Adipose tissue (tissue), 3 donors: ENCODE measurements around the gene RAPGEF4. TPM values are rescaled to one million over a fixed set of nuclear protein-coding genes. Genes with fewer than 3 reads are reported as not detected.
"Not testable (repeated sequence)": the region's sequence is repeated elsewhere in the genome, so short reads cannot be mapped to it uniquely, and the experiment has no call there.

ENCODE experiments used
- H3K27ac ChIP-seq: one replicate; pipeline ENCODE4 v1.5.1; 2013; ENCODE audit warnings: low read depth, low read length
- WGBS, 3 donors: extraction: QIAGEN DNeasy Blood & Tissue Kit; methylation state at CpG; one replicate each; pipeline ENCODE4 v1.1.7; 2013; 5-methylcytosine and 5-hydroxymethylcytosine counted together
- polyA plus RNA-seq, 3 donors: library from polyadenylated mRNA; stranded (reverse); fragments of 200-250 nt; gene quantifications; one replicate each; pipeline ENCODE4 v1.2.3, GENCODE V29; 2013
- donor health status: healthy with polysubstance abuse.
- donor health status: Bipolar disorder and iron deficiency.
- donor health status: healthy.

Gene RAPGEF4
- polyA plus RNA-seq, 3 donors: 2.6 to 8.1 (median 2.7) TPM

GRCh38 chr2:172724724-172725123 is 10.9 kb upstream of the RAPGEF4 start:
- WGBS, 3 donors: 90 to 95% (median 92%) methylated on average over 4 of the region's 4 CpGs
- no peak overlapping the region for H3K27ac ChIP-seq

- WGBS, 3 donors: 90 to 94% (median 92%) methylated on average over 2 of the region's 2 CpGs
- no peak overlapping the region for H3K27ac ChIP-seq
Observed at GRCh38 chr2:172725284-172725683, 10.4 kb upstream of the RAPGEF4 start.

DNA sequence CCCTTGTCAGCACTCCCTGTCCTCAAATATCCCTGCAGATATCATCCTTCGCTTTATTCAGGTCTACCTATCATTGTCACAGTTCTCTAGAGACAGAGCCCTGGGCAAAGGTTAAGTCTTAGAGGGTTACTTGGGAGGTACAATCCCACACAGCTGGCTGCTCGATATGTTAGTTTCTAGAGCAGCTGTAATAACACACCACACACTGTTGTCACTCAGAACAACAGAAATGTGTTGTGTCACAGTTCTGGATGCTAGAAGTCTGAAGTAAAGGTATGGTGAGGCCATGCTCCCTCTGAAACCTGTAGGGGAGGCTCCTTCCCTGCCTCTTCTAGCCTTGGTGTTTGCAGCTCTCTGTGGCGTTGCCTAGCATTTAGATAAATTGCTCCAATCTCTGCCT is 9.9 kb upstream of the RAPGEF4 start:
- WGBS, 3 donors: 72 to 95% (median 76%) methylated on average over 3 of the region's 3 CpGs
- no peak overlapping the region for H3K27ac ChIP-seq

- 46 to 73% (median 46%) methylated on average over 8 of the region's 8 CpGs for WGBS, 3 donors
- no peak overlapping the region for H3K27ac ChIP-seq
Observed at GRCh38 chr2:172726172-172726735, 9.4 kb upstream of the RAPGEF4 start.

DNA sequence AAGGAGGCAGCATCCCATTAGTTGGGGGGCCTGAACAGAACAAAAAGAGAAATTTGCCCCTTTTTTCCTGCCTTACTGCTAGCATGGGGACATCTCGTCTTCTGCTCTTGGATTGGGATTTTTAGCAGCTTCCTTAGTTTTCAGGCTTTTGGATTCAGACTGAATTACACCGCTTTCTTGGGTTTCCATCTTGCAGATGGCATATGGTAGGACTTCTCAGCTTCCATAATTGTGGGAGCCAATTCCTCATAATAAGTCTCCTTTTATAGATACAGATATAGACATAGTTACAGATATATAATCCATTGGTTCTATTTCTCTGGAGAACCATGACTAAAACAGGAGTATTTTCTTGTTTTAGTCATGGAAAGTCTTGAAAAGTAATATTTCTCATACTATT is 5.2 kb upstream of the RAPGEF4 start:
- WGBS, 3 donors: 95 to 97% (median 95%) methylated on average over 2 of the region's 2 CpGs
- no peak overlapping the region for H3K27ac ChIP-seq

DNA sequence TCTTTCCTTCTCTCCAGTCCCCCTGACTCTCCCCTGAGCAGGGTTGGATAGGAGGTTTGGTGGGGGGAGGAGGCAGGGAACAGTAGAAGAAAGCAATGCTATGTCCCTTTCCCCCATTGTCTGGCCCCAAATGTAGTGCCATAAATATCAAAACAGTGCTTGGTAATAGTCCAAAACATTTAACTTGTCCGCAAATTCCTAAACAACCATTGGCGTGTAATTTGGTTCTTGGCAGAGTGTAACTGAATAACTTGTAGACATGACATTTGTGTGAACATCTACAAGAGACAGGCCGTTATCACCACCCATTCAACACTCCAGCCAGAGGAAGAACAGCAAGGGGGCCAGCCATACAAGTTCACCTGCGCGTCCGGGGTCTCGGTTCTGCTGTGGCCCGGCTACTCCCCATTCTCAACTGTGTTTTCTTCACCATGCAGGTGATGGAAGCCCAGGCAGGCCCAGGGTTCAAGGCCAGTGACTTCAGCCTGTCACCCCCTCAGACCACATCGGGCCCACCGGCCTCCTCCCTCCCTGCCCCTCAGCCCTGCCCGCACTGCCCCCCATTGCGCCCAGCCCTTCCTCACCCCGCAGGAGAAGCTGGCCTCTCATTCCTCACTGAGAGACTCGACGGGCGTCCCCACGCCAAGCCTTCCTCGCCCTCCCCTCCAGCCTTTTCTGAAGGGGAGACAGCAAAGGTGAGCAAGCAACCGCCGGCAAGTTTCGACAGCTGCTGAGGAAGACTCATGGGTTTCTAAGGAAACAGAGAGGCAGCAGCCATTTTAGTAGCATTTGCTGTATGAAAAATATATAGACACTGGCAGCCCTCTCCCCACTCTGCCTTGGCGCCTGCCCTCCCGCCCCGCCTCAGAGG is 699 bp upstream of the RAPGEF4 start:
- H3K27ac ChIP-seq: no peak overlapping the region
- WGBS, 3 donors: 38 to 43% (median 39%) methylated on average over 24 of the region's 24 CpGs

- no peak overlapping the region for H3K27ac ChIP-seq
- 27 to 34% (median 32%) methylated on average over 16 of the region's 16 CpGs for WGBS, 3 donors
Observed at GRCh38 chr2:172736424-172737174, 954 bp downstream of the RAPGEF4 start.

DNA sequence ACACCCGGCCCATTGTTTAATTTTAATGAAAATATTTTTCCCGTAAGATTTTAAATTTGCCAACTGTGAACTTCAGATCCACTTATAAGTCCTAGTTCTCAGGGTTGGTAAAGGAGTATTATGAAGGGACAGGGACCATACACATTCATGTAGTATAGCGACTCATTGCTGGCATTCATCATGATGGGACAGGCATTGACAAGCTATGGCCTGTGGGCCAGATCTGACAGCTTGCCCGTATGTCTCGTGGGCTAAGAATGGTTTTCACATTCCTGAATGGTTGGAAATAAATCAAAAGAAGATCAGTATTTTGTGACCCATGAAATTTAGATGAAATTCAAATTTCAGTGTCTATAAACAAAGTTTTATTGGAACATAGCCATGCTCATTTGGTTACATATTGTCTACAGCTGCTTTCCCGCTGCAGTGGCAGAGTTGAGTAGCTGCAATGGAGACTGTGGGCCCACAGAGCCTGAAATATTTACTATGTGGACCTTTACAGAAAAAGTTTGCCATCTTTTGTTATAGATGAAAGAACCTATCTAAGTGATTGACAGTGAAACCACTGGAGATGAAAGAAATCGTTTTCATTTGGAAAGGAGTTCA is 4.1 kb downstream of the RAPGEF4 start:
- 90 to 93% (median 92%) methylated on average over 7 of the region's 7 CpGs for WGBS, 3 donors
- no peak overlapping the region for H3K27ac ChIP-seq

GRCh38 chr2:172740856-172741255 is 5.2 kb downstream of the RAPGEF4 start:
- WGBS, 3 donors: 77 to 82% (median 78%) methylated on average over 5 of the region's 5 CpGs
- H3K27ac ChIP-seq: no peak overlapping the region

GRCh38 chr2:172742931-172743540 is 7.4 kb downstream of the RAPGEF4 start:
- no peak overlapping the region for H3K27ac ChIP-seq
- 74 to 79% (median 79%) methylated on average over 9 of the region's 9 CpGs for WGBS, 3 donors

DNA sequence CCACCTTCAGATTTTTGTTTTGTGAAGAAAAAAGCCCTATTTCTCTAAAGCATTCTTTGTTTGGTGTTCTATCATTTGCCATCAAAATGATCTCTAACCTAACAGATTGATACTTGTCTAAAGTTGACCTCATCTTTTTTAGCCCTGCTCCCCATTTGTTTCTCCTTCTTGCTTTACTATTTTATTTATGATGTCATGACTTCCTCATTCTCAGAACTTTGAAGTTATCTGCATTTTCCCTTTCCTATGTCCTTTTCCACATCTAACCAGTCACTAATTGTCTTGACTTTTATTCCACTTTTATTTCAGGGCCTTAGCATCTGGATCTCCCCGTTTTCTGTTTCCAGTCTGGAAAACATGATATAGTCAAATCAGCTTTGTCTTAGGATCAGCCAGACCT is 8.3 kb downstream of the RAPGEF4 start:
- no peak overlapping the region for H3K27ac ChIP-seq
- WGBS, 3 donors: 83 to 97% (median 85%) methylated on average over 1 of the region's 1 CpG

GRCh38 chr2:172745636-172746035 is 10.0 kb downstream of the RAPGEF4 start:
- no peak overlapping the region for H3K27ac ChIP-seq
- 89 to 93% (median 90%) methylated on average over 1 of the region's 1 CpG for WGBS, 3 donors

DNA sequence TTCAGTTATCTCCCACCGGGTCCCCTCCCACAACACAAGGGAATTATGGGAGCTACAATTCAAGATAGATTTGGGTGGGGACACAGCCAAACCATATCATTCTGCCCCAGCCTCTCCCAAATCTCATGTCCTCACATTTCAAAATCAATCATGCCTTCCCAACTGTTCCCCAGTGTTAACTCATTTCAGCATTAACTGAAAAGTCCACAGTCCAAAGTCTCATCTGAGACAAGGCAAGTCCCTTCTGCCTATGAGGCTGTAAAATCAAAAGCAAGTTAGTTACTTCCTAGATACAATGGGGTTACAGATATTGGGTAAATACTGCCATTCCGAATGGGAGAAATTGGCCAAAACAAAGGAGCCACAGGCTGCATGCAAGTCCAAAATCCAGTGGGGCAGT is 12.9 kb downstream of the RAPGEF4 start:
- WGBS, 3 donors: 89 to 95% (median 94%) methylated on average over 2 of the region's 2 CpGs
- H3K27ac ChIP-seq: not testable (repeated sequence)

DNA sequence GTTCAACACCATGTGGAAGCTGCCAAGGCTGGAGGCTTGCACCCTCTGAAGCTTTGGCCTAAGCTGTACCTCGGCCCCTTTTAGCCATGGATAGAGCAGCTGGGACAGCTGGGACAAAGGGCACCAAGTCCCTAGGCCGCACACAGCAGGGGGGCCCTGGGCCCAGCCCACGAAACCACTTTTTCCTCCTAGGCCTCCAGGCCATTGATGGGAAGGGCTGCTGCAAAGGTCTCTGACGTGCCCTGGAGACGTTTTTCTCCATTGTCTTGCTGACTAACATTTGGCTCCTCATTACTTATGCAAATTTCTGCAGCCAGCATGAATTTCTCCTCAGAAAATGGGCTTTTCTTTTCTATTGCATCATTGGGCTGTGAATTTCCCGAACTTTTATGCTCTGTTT is 13.7 kb downstream of the RAPGEF4 start:
- no peak overlapping the region for H3K27ac ChIP-seq
- 69 to 79% (median 76%) methylated on average over 6 of the region's 6 CpGs for WGBS, 3 donors

GRCh38 chr2:172751564-172751963 is 15.9 kb downstream of the RAPGEF4 start:
- no peak overlapping the region for H3K27ac ChIP-seq
- WGBS, 3 donors: 37 to 40% (median 37%) methylated on average over 2 of the region's 2 CpGs

DNA sequence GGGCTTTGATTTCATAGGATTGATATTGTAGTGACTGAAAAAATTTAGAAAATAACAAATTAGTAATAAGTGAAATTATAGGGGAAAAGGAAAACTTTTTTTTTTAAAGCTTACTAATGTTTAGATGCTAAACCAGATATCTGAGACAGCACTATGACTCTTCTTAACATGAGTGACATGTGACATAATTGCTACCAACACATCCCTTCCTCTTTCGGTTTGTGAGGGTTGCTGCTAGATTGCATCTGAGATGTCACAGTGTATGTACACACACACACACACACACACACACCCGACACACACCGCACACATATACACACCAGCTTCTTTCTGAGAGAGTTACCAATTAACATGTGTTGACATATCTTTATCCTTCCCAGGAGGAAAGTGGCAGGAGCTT is 18.0 kb downstream of the RAPGEF4 start:
- WGBS, 3 donors: 77 to 81% (median 80%) methylated on average over 3 of the region's 3 CpGs
- H3K27ac ChIP-seq: no peak overlapping the region

DNA sequence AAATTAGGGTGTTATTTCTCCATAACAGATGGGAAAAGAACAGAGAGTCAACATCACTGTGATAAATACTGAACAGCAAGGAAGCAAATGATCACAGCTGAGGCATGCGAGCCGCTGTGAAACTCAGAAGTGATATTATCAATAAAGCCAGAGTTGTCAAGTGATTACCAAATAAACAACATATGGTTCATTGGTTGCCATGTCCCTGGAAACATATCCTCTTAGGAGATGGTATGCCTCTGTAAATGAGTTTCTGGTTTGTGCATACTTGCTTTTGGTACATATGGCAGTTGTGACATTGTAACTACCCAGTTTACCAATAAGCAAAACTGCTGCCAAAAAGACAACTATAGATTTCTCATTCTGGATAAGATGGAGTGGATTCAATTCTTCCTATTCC is 23.8 kb downstream of the RAPGEF4 start:
- 92 to 98% (median 96%) methylated on average over 2 of the region's 2 CpGs for WGBS, 3 donors
- H3K27ac ChIP-seq: no peak overlapping the region

DNA sequence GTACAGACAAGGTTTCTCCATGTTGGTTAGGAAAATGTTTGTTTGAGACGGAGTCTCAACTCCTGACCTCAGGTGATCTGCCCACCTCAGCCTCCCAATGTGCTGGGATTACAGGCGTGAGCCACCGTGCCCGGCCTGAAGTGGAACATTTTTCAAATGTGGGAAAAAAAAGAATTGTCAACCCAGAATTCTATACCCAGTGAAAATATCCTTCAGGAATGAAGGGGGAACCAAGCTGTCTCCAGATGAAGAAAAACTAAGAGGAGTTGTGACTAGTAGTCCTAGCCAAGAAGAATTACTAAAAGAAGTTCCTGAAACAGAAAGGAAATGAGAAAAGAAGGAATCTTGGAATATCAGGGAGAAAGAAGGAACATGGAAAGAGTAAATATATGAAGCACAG is 25.7 kb downstream of the RAPGEF4 start:
- no peak overlapping the region for H3K27ac ChIP-seq
- 96 to 97% (median 96%) methylated on average over 4 of the region's 4 CpGs for WGBS, 3 donors

DNA sequence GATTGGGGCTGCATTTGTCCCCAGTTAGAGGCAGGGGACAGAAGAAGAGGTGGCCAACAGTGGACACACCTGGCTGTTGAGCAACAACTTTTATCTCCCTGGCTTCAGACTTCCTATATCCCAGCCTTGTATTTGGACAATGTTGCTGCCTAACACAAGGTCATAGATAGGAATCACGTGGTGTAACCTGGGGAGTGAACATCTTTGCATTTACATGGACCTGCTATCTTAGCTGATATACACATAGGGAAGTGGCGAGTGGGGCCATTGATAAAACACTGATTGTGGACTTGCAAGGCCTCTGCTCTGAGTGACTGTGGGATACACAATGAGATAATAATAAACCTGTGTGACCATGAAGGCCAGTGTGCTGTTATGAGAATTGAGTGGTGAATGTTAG is 26.9 kb downstream of the RAPGEF4 start:
- no peak overlapping the region for H3K27ac ChIP-seq
- WGBS, 3 donors: 41 to 72% (median 69%) methylated on average over 2 of the region's 2 CpGs
